HG02884 (cell line): ENCODE data around the gene SMYD3.

ENCODE experiments used
- ATAC-seq: cut with Tn5 transposase; IDR thresholded peaks from one replicate; pipeline ENCODE4 v1.9.1; 2021; ENCODE audit warnings: mild to moderate bottlenecking, moderate library complexity; ENCODE audit not compliant: unreplicated experiment

Gene SMYD3

DNA sequence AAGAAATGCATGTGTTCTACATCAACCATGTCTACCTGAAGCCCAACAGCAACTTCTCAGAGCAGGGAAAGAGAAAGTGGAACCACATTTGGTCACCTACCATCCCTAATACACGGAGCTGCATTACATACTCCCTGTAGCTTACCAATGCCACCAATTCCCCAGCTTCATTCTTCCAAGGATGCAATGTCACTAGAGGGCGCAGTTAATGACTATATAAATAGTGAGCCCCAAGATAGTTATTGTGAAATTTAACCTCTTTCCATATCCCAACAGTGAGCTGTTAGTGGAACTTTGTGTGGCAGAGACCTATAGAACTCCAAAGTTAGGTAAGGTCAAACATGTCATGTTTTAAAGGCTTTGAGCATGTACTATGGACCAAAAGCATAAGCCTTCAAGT lies 618.3 kb downstream of the SMYD3 start:
- ATAC-seq, result no peak

DNA sequence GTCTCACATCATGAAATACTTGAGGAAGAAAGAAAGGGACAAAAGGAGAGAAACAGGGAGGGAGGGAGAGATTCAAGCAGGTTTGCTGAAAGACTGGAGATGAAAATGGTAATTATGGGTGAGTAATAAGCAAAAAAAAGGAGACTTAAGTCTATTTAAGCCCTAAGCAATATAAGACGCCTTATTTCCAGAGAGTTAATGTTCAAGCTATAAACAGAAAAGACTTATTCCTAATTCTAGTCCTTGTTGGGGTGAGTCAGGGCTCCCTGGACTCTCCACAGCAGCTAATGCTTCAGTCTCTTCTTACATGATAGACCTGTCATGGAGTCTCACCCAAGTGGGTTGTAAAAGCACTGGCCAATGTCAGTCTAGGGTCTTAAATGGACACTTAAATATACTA lies 619.2 kb downstream of the SMYD3 start:
- ATAC-seq, result no peak

DNA sequence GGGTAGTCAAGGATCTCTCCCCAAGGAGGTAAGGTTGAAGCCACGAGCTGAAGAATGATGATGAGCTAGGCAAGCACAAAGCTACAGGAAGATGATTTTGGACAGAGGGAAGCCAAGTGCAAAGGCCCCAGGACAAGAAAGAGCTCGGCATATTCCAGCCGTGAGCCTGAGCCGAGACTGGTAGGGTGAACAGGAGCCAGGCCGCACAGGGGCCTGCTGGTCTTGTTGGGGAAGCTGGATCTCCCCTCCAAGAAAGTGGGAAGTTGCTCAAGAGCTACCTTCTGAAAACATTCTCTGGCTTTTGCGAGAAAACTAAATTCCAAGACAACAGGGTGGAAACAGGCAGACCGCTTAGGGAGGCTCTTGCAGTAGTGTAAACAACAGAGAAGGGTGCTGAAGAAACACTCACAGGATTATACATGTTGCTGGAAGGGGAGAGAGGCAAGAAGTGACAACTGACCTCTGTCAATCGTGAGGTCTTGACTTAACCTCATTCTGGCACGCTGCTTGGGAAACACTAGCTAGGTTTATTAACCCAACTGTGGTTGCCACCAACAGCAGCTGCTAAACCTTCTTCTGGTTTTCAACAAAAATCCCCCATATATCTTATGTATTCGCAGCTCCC lies 625.2 kb downstream of the SMYD3 start:
- no peak for ATAC-seq

DNA sequence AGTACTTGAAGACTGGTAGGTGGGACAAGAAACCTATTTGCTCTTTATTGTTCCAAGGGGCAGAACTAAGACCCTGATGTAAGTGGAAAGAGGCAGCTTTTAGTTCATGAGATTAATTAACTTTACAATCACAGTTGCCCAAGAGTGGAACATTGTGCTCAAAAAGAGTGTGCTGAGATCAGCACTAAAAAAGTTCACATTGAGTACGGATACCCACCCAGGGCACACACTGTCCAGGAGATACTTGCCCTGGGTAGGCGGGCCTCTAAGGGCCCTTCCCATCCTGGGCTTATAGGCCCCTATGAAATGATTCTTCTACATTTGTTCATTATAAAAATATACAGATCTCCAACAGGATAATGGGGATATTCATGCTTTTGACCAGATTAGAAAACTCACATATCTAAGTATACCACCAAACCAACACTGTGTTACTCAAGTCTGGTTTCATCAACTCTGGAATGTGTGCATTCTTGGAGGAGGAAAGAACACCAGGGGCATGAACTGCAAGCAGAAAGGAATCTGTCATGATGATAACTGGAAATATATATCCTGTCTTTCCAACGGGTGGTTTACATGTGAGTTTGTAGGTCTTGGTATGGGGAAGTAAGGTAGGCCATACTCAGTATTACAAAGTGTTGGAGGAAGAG lies 626.2 kb downstream of the SMYD3 start:
- no peak for ATAC-seq

DNA sequence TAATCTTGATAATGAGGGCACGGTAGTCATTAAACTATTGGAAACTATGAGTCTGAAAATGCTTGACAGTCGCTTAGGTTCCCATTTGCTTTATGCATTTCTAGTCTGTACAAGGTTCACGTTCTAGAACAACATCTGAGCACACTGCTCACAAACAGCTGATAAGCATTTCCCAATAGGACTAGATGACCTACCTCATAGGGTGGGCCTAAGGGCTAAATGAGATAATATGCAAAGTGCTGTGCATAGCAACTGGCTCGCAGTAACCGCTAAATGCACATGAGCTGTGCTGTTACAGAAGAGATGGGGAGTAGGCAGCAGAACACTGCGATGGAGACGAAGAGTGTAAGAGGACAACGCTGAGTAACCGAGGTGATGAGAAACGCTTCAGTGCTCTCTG lies 628.0 kb downstream of the SMYD3 start:
- no peak for ATAC-seq

DNA sequence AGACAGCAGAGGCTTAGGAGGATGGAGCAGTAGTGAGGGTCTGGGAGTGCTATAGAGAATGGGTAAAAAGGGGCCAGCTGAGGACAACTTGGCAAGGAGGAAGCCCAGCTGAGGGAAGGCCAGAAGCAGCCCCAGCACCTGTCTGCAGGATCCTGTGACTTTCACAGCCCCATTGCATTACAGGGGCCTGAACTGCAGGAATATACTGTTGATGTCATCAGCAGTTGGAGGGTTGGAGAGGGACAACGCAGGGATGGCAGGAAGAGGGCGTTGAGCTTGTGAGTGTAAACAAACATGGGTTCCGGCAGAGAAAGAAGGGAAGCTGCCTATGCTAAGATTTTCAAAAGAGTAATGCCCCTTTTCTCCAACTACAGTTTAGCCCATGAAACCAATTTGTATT lies 628.5 kb downstream of the SMYD3 start:
- ATAC-seq, result no peak

DNA sequence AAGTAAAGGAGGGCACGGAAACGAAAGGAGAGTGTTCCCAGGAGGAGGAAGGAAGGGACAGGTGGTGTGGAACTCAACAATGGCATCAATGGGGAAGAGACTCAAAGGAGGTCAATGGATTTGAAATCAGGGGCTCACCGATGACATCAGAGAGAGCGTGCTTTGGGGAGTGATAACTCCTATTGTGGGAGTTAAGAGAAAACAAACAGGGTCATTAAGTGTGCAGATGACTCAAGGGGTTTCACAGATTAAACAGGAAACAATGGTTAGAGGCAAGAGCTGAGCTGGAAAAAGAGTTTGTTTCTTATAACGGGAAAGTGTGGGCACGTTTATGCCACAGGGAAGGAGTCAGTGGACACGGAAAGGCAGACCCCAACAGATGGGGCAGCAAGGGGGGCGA lies 629.1 kb downstream of the SMYD3 start:
- no peak for ATAC-seq

DNA sequence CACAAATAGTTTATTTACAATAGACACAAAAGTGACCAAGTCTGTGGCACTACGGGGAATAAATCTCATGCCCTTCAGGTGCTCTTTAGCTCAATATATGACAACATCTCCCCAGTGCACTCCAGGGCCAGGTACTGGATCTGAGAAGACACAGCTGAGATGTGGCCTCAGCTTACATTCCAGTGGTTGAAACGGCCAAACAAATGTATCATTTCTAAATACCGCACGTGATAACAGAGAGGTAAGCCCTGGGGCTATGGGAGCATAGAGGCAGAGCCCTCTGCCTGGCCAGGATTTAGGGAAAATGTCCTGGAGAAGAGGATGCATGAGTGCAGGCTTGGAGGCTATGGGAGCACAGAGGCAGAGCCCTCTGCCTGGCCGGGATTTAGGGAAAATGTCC lies 630.5 kb downstream of the SMYD3 start:
- no peak for ATAC-seq

DNA sequence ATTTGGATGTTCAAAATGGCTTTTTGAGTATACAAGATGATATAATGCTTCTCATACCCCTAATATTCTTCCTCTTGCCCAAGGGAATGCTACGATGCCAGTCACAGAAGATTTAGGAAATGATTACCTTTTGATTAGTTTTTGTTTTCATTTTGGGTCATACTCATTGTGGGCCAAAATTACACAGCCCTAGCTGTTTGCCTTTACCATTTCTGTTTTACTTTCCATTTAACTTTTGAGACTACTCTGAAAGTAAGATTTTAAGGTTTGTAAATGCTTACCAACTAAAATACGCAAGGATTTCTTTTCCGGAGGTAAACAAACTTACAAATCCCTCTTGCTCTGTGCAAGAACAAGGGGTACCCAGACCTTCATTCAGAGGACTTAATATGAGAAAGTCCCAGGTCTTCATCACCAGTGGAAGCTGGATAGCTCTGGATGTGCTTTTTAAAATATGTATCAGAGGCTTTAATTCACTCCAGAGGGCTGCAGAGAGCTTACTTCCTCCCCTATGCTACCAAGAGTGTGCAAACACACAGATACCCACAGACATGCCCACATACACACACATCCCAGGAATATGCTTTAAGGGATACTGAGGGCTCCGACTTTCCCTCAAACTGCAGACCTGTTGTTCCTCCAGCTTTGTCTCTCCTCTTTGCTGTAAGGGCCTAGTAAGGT lies 631.4 kb downstream of the SMYD3 start:
- no peak for ATAC-seq

DNA sequence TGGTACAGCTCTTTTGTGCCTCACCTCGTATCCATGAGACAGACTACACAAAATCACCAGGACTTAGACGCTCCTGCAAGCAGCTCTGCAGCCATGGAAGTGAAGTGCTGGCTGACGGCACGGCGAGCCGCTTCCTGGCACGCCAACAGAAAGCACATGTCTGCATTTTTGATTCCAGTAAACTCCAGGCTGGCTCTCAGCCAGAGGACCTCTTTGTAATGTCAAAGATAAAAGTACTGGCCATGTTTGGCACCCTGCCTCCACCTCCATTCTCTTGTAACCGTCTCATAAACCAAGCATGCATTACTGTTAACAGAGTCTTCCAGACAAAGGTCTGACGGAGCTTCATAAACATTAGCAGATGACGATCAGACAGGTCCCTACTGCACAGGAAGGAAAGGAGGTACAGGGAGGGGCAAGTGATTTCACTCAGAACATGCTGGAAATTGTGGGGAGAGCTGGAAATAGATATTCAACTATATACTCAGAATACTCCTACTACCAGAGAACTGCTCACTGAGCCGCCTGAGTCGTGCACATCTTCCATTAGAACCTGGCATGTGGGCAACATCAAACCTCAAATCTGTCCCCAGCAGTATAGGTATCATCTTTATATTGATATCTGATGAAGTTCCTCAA lies 632.0 kb downstream of the SMYD3 start:
- ATAC-seq, result no peak

DNA sequence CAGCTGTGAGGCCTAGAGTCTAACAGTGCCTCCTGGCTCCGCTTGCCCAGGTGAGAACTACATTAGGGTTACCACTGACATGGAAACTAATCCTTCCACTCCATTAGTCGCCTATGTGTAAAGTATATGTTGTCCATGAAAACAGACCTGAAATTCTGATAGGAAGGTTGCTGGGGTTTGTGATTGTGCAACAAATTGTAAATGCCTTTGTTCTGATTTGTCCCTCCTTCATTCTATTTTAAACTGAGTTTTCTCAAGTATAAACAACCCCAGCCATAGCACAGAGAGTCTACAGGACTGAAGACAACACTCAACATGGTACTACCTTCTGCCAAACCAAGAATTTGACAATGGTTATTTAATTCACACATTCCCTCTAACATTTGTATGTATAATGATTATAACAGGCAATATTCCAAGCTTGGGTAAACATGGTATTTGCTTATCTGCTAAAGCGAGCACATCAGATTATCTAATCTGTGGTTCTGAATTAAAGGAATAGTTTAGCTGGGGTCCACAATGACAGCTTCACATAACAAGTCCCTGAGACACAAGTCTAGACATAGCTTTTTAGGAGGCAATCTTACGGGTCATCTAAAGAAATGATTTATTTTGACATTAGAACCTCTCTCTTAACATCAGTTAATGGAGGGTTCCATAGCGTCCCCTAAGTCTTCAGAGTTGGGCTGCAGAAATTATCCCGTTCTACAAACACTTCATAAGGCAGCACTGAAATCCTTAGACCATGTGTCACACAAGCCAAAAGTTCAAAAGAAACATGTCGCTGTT lies 633.0 kb downstream of the SMYD3 start:
- ATAC-seq, result no peak

DNA sequence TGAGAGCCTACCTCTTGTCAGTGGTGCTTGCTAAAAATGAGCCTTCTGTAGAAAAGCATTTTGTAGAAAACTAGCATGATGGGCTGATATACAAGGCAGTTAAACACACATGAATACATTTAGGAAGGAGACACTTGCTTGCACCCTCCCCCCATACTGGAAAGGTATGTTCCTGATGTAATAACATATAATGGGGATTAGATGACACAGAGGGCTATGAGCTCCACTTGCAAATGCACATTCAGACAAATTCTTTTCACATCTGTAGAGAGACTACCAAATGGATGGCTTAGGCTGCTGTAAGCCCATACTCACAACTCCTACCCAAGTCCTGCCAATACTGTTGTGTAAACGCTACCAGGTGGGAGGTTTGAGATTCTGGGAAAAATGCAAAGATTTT lies 634.0 kb downstream of the SMYD3 start:
- no peak for ATAC-seq

DNA sequence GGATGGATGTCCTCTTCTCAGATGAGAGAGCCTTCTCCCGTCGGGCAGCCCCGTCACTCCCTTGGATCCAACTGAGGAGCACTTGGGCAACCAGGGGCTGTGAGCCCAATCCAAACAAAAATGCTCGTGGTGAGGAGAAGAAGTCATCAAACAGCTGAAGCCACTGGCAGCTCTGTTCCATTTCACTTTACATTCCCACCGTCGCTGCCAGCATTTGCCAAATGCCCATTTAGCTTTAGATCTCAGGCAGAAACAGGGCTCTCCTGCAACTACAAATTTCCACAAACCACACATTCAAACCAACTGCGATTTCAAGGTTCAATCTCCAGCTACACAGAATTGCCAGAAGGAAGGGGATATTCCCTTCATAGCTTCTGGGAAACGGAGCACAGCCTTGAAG lies 634.6 kb downstream of the SMYD3 start:
- no peak for ATAC-seq

DNA sequence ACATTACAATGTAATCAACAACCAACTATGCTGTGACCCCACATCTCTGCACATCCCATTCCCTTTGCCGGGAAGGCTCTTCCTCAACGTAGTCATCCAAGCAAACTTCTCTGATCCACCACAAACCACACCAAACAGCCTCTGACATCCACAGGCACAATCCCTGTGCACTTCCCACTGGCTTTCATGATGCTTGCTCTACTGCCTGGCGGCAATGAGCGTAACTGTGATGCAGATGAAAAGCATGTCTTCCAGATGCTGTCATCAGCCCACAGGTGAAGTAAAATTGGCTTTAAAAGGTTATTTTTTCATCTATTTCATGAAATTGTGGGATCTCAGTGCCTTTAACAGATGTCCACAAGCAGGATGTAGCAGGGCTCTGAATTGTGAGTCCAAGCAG lies 635.2 kb downstream of the SMYD3 start:
- ATAC-seq, result no peak

DNA sequence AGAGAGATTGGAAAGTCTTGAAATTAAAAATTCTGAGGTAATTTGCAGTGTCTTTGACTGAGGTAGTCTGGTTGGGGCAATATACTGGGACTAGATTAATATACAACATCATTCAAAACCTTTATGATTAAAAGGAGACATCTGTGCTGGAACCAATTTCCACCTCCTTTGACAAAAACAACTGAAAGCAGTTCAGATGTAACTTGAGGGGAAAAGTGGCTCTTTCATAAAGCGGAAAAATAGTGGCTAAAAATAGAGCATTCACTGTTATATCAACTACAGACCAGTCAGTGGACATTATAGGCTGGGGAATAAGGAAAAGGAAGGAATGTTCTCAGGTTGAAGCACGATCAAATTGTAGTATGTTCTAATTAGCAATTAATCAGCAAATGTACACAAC lies 635.9 kb downstream of the SMYD3 start:
- ATAC-seq, result no peak

DNA sequence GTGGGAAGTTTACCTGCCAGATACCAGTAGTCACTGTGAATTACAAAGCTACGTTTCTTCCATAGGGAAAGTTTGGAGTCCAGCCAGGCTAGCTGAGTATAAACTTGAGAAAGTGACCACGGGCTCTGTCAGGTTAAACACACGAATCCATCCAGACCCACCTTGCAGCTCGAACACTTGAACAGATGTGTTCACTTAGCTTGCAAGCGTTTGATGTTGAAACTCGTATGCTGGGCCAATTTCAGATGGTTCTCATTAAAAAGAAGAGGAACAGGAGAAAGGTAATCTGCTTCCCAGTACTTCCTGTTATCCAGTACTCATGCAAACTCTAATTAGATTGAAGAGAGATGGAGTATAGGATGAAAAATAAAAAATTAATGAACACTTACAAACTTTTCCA lies 636.4 kb downstream of the SMYD3 start:
- ATAC-seq, result no peak

DNA sequence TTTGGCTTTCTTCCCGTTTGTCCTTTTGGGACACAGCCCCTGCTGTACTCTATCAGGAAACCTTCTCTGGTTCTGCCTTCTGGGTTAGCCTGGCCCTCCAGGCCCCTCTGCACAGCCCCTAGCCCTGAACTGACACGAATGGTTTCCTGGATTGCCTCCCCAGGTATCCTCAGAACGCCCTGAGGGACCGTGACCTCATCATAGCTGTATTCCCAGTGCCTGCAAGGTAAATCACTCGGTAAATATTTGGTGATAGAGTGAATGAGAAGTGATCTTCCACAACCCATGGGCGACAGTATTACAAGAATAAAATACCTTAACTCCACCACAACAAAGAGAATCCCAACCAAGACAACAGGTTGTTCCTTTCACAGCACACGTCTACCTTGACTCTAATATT lies 637.2 kb downstream of the SMYD3 start:
- ATAC-seq, result no peak

DNA sequence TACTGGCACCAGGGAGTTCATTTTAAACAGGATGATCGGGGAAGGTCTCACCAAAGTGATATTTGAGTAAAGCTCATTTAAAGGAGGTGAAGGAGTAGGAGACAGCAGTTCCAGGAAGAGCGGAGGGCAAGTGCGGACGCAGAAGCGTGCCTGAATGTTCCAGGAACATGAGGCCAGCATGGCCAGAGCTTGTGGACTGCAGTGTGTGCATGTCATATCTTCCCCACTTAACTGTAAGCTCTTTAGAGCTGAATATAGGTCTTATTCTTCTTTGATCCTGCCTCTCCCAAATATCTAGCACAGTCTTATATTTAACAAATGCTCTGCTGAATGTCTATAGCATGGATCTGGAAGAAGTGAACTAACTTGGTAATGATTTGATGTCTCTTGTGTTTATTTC lies 639.3 kb downstream of the SMYD3 start:
- no peak for ATAC-seq

DNA sequence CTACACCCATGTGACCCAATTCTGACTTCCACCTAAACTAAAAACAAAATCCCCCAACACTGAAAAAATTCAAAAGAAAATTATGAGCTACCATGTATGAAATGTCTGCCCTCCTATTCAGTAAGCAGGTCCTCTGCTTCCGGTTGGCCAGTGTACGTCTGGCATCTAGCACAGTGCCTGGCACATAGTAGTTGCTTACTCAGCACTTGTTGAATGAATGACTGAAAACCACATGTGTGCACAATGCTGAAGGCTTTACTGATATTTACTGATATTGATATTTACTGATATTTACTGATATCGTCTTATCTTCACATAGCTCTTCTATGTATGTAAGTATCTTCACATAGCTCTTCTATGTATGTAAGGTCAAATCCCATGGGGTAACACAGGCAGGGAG lies 642.2 kb downstream of the SMYD3 start:
- ATAC-seq, result no peak

DNA sequence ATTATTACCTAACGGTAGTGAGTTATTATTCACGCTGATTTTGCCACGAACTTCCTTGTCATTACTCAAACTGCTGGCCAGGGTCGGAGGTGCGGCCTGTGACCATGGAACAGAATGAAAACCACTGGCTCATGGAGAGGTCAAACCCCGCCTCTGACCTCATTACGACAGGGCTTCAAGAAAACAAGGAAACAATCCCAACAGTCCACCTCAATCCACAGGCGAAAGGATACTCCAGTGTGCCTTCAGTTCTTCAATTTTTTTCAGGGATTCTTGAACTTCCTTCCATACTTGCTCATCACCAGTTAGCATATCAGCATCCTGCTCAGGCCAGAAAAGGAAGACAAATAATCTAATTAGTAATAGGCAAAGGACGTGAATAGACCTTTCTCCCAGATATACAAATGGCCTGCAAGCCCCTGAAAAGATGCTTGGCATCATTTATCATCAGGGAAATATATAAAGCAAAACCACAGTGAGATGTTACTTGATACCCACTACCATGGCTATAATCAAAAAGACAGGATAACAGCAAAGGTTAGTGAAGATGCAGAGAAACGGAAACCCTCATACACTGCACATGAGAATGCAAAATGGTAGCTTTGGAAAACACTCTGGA lies 643.4 kb downstream of the SMYD3 start:
- ATAC-seq, result no peak
